8988T (cell line): ENCODE data around the gene CACHD1.
"Not testable (repeated sequence)": the region's sequence is repeated elsewhere in the genome, so short reads cannot be mapped to it uniquely, and the experiment has no call there.

ENCODE experiments used
- DNase-seq: peaks from one replicate; pipeline ENCODE4 v3.0.0; 2011

Gene CACHD1

DNA sequence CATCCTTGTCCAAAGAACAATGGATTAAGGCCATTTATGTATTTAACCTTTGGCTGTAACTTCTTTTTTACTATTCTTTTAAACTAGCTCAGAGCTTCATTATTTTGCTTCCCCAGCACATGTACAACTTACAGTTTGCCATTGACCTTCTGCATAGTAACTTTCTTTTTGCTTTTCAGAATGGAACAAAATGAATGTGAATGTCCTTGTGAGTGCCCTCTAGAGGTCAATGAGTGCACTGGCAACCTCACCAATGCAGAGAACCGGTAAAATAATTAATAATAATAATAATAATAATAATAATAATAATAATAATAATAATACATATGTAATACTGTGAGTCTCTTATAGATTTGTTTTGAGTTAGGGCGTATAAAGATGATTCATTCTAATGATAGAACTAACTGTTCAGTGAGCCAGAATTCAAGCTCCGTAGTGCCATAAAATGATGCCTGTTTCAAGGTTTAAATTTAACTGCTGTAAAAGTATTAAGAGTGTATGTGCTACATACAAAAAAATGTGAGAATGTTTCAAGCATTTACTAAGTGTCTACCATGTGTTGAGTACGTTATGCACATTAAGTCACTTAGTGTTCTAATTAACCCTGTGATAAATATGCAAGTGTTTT is 205.9 kb downstream of the CACHD1 start:
- no peak for DNase-seq

DNA sequence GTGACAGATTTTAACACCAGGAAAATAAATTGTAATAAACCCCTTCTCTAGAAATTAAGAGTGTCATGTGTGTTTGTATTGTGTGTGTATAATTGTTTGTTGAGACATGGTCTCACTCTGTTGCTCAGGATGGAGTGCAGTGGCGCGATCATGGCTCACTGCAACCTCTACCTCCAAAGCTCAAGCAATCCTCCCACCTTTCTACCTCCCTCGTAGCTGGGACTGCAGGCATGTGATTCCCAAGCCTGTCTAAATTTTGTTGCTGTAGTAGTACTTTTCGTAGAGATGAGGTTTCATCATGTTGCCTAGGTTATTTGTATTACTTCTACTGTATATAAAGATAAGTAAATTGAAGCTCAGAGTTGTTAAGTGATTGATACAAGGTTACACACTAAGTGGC is 206.5 kb downstream of the CACHD1 start:
- DNase-seq = no peak

DNA sequence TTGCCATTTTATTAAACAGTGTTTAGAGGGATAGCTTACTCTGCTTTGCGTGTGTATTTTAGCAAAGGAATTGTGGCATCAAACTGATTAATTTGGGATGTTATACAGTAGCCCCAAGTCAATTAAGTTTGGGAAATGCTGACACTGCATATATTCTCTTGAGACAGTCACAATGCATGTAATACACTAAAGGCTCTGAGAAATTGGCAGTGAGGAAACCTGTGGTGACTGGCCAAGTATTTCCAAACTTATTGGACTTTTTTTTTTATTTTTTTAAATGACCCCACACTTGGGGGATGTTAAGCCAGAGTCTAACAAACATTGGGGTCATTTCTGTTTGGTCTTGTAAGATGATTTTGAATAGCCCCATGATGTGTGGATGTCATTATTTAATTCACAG is 207.6 kb downstream of the CACHD1 start:
- no peak for DNase-seq

DNA sequence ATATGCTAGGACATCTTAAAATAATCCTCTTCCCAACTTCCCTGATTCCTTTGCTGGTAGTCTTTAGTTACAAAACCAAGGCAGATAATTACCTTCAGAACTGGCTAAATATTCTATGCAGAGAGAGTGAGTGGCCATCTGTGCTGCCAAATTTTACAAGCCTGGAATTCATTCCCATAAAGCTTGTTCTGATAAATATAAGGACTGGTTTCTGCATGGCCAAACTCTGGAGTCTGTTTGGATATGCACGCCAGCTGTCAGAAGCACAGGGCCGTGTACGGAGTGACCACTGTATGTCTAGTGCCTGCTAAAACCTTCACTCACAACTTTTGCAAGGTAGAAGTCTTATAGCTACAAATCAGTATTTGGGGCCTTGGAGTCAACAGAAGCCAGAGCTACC is 208.4 kb downstream of the CACHD1 start:
- DNase-seq = no peak

DNA sequence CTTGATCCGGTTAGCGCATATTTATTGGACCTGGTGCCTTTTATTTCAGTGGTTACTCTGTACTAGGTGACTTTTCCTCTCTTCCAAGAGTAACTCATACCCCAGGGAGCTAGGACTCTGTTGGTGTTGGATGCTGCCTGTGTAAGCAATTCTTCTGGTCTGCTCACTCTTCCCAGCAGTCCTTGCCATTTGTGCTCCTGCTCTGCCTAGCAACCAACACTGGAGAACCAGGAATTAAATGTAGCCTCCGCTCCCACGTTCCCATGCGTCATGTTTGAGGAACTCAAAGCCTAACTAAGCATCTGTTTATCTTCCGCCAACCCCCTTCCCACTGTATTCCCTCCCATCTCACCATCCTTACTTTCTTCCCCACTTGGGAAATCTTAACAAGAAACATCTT is 209.2 kb downstream of the CACHD1 start:
- no peak for DNase-seq

DNA sequence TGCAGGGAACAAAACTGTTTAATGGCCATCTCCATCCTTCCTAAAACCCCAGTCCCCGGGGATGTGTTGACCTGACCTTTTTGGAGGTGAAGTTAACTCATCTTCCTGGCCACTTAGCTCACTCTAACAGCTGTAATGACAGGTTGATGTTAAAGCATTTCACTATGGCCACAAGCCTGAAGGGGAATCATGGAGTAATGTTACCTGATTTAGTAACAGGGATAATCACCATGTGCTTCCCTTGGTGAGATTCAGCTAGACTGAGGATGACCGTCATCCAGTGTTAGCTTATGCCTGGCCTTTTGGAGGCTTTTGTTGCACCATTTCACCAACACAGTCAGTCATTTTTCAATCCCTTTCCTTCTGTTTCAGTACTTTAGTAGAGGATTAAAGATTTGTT is 210.7 kb downstream of the CACHD1 start:
- DNase-seq = no peak

DNA sequence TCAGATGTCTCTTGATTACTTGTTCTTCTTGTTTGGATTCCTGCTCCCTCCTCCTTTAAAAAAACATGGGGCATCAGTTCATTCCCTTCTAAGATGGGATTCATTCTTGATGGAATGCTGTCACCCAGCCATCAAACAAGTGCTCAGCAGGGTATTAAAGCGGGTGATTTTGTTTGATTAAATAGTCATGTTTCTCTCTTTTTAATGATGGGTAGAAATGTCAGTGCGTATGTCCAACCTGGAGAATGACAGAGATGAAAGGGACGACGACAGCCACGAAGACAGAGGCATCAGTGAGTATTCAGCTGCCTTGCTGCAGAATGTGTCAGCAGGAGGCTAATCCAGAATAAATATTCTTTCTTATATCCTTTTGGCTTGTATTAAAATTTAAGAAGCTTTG is 211.1 kb downstream of the CACHD1 start:
- DNase-seq = no peak

DNA sequence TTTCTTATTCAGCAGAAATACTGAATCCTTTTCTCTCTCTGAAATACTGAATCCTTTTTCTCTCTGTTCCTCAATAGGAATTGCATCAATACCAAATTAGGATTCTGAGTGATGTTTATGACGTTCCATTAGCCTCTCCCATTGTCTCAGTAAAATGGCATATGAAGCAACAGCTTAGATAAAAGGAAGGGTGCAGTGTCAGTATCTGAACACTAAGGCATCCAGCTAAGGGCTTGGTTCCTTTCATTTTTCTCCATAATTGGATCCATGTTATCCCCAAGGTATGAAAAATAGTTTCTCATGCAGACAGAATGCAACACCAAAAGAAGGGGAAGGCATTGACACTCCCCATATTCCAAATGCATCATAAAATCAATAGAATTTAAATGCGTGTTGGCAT is 213.5 kb downstream of the CACHD1 start:
- no peak for DNase-seq

DNA sequence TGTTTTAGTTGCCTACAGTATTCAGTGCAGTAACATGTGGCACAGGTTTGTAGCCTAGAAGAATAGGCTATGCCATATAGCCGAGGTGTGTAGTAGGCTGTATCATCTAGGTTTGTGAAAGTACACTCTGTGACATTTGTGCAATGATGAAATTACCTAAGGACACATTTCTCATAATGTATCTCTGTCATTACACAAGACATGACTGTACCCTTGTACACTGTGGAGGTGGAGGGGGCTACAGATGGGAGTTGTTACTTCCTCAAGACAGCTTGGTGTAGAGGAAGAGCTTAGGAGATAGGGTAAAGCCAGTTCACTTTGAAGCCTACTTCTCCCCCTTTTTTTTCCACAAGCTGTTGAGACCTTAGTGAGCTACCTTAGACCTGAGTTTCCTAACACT is 215.3 kb downstream of the CACHD1 start:
- DNase-seq = no peak

DNA sequence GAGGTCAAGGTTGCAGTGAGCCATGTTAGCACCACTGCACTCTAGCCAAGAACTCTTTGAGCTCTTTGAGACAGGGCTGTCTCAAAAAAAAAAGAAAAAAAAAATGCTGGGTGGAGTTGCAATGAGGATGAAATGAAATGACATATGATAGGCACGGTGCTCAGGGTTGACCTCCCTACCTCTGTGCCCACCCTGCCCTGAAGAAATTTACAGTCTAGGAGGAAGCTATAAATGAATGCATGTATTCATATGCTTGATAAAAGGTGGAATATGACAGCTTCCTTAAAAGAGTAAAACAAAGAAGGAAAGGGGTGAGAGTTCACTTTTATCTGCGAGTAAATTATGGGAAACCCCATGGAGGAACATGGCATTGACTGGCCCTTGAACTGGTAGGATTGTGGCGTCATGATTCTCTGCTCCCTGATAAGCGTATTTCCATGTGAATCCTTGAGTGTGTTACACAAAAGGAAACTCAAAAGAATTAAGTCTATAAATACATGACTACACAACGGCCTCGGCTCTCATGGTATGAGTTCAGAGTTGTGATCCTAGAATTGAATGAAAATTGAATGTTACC is 215.9 kb downstream of the CACHD1 start:
- no peak for DNase-seq

DNA sequence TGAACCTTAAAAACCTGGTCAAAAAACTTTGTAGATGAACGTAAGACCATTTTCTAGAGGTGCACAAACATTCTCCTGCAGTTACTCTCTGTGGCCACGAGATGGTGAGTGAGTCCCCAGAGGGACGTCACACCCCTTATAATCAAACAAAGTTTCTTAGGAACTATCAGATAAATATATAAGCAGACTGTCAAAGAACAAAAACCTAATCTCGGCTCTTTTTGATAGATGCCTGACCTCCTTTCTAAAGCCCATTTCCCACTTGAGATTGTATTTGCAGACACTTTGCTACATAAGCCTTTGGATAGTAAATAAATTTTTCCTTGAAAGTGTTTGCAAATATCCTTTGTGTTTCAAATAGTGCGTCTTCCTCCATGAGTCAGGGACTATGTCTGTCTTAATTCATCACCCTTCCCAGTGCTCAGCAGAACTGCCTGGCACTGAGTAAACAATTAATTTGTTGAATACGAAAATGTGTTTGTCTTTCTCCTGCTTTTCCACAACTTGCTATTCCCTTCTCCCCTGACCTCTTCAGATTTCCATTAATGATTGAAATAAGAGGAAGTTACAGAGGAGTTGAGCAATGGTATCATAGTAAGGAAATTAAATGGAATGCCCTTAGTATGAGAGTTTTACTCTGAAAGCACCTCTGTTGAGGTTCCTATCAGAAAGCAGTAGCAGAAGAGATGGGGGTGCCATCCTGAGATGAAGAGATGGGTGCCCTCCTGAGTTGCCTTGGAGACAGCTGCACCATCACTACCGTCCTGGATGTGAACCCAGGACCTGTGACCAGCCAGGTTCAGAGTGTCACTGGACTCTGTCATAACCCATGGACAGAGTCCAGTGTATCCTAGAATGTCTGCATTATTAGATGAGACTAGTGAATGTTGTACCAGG is 217.1 kb downstream of the CACHD1 start:
- peak; percentile 10 for DNase-seq

DNA sequence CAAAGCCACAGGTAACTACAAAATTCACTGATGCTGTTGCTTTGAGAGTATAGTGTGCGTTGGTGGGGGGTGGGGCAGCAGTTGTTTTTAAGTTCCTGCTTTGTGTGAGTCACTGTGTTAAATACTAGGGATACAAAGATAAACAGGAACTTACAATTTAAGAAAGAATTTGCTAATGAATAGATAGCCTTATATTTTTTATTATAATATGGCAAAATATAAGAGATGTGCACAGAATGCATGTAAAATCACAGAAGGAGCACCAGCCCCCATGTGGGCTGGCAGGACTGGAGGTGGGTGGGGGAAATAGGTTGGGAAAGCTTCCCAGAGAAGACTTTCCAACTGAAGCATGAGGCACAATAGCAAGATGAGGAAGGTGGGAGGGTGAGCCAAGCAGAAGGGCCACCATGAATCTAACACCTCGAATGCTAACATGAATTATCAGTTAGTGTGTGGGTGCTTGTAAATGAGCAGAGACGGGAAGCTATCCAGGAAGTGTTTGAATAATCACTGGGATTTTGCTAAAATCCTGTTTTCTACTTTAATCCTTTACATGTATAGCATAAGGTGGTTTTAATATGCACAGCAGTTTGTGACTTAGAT is 217.9 kb downstream of the CACHD1 start:
- DNase-seq = no peak

DNA sequence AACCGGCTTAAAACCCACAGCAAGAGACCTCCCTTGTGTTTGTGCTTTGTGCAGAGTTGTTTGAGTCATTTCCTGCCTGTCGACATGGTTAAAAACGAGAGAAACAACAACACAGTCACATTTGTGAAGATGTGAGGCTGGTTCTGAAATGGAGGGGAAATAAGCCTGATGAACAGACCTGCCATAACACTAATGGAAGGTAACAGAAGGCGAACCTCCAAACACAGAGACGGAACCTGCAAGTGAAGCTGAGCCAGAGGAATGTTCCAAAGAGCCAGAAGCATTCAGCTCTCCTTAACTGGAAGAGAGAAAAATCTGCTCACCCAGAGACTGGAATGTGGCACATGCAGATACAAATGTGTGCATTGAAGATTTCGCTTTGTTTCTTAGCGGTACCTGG is 221.7 kb downstream of the CACHD1 start:
- DNase-seq = no peak

DNA sequence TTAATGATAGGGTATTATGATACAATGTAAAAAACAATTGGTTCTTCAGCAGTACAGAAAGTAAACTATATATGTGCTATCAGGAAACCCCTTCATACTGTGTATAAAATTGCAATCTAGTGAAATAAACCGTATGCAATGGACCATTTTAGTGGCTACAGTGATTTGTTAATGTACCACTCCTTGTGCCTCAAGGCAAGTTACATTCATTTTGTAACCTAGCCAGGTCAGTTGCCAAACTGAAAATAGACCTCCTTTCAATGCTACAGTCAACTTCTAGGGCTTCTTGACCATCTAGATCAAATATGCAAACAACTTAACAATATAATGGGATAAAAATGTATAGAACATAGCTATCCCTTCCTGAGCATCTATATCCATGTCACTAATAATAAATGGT is 223.0 kb downstream of the CACHD1 start:
- no peak for DNase-seq

DNA sequence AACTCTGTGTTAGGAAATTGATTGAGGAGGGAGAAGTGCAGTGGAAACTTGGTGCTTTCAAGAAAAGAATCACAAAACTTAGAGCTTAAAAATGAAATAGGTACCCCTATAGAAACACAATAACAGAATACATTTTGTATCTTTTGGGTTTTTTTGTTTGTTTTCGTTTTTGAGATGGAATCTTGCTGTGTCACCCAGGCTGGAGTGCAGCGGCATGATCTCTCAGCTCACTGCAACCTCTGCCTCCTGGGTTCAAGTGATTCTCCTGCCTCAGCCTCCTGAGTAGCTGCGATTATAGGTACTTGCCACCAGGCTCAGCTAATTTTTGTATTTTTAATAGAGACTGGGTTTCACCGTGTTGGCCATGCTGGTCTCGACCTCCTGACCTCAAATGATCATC is 223.5 kb downstream of the CACHD1 start:
- DNase-seq = no peak

DNA sequence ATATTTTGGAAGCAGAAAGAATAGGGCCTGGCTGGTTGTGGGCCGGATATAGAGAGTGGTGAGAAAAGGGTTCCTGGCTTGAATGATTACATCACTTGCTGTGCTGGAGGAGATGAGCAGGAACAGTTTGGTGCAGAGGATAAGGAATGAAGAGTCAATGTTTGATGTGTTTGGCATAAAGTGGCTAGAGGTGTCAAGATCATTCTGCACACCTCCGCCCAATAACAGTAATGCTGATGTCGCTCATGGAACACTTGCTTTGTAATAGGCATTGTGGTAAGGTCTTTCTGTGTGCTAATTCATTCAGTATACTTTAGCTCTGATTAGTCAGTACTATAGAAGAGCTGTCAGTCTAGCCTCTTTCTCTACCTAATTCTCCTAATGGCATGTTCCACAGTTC is 226.9 kb downstream of the CACHD1 start:
- no peak for DNase-seq

DNA sequence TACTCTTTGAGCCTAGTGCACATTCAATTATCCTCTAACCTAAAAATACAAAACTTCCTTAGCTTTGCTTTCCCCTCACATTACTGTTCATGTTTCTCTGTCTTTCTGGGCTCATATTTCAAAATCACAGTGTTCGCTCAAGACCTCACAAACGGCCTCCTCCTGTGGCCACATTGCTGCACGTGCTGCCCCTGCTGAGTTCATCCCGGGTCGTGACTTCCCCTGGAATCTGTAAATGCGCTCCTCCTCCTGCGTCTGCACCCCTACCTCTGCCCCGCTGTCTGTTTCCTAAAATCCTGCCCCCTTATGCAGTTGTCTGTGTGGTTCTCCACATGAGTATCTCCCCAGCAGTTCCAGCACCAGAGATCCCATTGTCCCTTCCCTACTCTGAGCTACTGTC is 229.4 kb downstream of the CACHD1 start:
- DNase-seq = no peak

DNA sequence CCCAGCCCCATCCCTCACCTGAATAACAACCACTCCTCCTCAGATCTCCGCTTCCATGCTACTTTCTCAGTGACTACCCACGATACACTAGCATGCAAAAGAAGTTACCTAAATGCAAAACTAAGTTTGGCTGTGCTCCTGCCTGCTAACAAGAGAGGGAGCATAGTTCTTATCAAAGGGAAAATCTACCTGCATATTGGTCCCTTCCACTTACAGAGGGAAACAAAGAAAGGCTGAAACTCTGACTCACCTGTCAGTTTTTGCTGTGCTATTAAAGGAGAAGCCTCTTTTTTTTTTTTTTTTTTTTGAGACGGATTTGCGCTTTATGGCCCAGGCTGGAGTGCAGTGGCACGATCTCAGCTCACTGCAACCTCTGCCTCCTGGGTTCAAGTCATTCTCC is 231.1 kb downstream of the CACHD1 start:
- DNase-seq = no peak

DNA sequence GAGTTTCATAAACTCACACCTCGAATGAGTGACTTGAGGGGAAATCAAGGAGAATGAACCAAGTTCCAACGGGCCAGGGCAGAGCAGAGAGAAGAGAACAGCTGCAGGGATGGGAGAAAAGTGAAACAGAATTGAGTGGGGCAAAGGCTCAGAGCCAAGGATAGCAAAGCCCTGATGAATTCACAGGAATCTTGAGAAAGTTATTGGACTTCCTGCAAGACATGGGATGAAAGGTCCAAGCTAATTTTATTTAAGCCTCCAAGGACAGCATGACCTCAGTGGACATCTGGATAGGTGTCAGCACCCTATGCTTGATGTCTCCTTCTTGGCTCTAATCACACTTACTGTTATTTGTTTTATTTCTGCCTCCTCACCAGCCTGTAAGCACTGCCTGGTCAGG is 232.0 kb downstream of the CACHD1 start:
- no peak for DNase-seq

DNA sequence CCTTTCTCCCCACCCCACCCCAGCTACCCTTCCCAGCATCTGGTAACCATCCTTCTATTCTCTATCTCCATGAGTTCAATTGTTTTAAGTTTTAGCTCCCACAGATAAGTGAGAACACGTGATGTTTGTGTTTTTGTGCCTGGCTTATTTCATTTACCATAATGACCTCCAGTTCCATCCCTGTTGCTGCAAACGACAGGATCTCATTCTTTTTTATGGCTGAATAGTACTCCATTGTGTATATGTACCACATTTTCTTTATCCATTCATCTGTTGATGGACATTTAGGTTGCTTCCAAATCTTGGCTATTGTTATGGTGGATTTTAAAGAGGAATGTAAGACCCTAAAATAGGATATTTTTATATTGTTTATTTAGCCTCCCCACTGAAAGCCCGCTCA is 232.7 kb downstream of the CACHD1 start:
- not testable (repeated sequence) for DNase-seq

DNA sequence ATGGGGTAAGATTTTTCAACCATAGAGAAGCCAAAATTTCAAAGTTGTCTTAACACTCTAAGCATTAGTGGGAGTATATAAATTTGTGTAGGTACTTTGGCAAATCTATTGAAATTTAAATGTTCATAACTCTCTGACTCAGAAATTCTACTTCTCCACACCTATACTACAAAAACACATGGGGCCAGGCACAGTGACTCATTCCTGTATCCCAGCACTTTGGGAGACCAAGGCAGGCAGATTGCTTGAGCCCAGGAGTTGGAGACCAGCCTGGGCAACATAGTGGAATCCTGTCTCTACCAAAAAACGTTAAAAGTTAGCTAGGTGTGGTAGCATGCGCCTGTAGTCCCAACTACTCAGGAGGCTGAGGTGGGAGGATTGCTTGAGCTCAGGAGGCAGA is 233.7 kb downstream of the CACHD1 start:
- DNase-seq = no peak

DNA sequence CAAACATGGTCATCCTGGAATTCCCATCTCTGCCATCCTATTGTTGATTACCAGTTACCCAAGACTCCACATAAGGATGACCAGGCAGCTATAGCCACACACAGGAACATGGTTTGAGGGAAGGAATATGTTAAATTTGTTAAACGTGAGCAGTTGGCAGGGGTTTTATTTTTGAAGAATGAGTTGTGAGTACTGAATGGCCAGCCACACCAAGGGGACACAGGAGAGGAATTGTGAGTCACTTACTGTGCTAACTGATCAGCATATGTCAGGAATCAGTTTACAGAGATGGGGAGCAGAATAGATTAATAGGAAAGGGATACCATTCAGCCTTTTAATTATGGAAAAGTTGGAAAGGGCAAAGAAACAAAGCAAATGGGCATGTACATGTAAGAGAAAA is 235.7 kb downstream of the CACHD1 start:
- DNase-seq = no peak

DNA sequence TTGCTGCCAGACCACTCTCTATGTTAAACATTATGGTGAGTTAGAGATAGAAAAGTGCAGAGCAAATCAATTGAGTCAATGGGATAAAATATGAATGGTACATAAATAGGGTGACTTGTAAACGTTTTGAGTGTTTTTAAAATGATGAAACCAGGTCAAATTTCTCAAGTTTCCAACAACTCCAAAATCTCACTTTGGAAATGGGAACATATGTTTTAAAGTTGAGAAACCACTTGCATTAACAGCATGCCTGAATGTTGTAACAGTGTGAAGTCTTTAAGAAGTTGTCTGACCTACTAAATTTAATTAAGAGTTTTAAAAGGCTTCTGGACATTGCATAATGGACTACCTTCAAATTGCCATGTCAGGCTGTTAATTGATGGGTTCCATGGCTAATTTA is 241.3 kb downstream of the CACHD1 start:
- DNase-seq = no peak

DNA sequence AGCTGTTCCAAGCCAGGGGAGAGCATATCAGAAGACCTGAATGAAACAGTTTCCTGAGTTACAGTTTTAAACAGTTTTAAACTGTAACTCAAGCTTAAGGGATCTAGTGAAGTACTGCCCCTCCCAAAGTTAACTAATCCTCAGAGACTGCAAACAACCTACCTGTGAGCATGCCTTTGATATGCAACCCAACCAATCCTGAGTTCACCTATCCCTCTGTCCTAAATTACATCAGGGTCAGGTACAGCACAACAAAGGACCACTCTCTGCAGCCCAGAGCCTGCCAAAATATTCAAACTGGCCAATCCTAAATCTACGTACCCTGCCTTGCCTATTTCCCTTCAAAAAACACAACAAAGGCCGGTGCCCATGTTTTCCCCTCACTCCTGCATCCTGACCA is 242.1 kb downstream of the CACHD1 start:
- DNase-seq = no peak
